Measurements from ENCODE around the gene SURF1. TPM values are rescaled to one million over a fixed set of nuclear protein-coding genes. Genes with fewer than 3 reads are reported as not detected.
A peak's percentile ranks its signal among the peaks of the same experiment; 100 is the strongest.

SURF1 gene
- total and polyA plus RNA-seq, 10 of the 15 experiments (the other 5 are each of a cell fraction or from before 2014, with no cell fraction given): 17.9 to 46.4 (median 29.6) TPM

- RAD21 ChIA-PET (ENCODE audit: unreplicated experiment): interaction anchor here (0.8 kb wide), 1 partner anchor 404 kb away, joined by 3 read pairs; no protein-coding TSS in a partner anchor
- in situ Hi-C loops (cut with MboI): no loop called here
- H3K9ac ChIP-seq (ENCODE audit: control insufficient read depth, insufficient read depth, low read length): no peak overlapping the region
- POLR2A ChIA-PET: no interaction called here
- H3K27me3 ChIP-seq (replicated peaks in 1 of 2; ENCODE audit: control insufficient read depth in 2 of 2, insufficient read depth in 2 of 2, low read length in 1 of 2): no peaks in the 10 kb centered on the region
- intact Hi-C loops (cut with micrococcal nuclease; ENCODE audit: unreplicated experiment): loop anchor here (5.0 kb wide), 1 partner anchor 33 kb away; no protein-coding TSS in a partner anchor
- H3K27ac ChIP-seq (ENCODE audit: control insufficient read depth, insufficient read depth): no peak overlapping the region
- no peak overlapping the region for H3K4me2 ChIP-seq (ENCODE audit: control insufficient read depth, insufficient read depth)
- ATAC-seq (no peak), FAIRE-seq (no peak), DNase-seq (ENCODE audit: low read depth, low spot score) (no peak)
- no peaks in the 10 kb centered on the region for H3K9me3 ChIP-seq (replicated peaks; ENCODE audit: control insufficient read depth, insufficient read depth, low read length)
- H3K4me3 ChIP-seq: no peak overlapping the region
- WGBS (ENCODE audit: insufficient coverage, insufficient replicate concordance, low lambda C conversion rate, missing lambda C conversion rate): 100% methylated on average over 5 of the region's 5 CpGs
- SMC1A ChIA-PET (ENCODE audit: uncharacterized antibody, unreplicated experiment): no interaction called here
- no peak overlapping the region for H2AFZ ChIP-seq (ENCODE audit: control insufficient read depth, low read depth, low read length)
- CTCF ChIA-PET: interaction anchor here (0.8 to 1.1 kb wide), 2 partner anchors 16 to 192 kb away, joined by 3 read pairs; no protein-coding TSS in a partner anchor
- BruUV-seq (replicated peaks): no TSS peak
- peaks cover 18% of the 10 kb centered on the region for H3K79me2 ChIP-seq (ENCODE audit: control insufficient read depth, insufficient read depth, low read length)
- H4K20me1 ChIP-seq (ENCODE audit: control insufficient read depth, insufficient read depth): no peaks in the 10 kb centered on the region
- peaks cover 6 to 18% of the 10 kb centered on the region in 2 experiments for H3K36me3 ChIP-seq (ENCODE audit: control insufficient read depth in 2 of 2, insufficient read depth in 2 of 2, low read length in 1 of 2)
- TF ChIP-seq EED (IDR thresholded peaks at IDR 0.05; ENCODE audit: low read depth) (no peak), IRF4 (IDR thresholded peaks at IDR 0.05; ENCODE audit: low read depth, low read length) (no peak), SRF (IDR thresholded peaks at IDR 0.05; ENCODE audit: low read depth in 2 of 2, low read length in 2 of 2) (no peak)
- peaks cover 15% of the 10 kb centered on the region for H3K4me1 ChIP-seq (ENCODE audit: control insufficient read depth, insufficient read depth, low read length)
Observed at GRCh38 chr9:133339641-133340040, 16.6 kb downstream of the SURF1 start.

- H3K9me3 ChIP-seq (replicated peaks; ENCODE audit: control insufficient read depth, insufficient read depth, low read length): no peaks in the 10 kb centered on the region
- ATAC-seq (peak; percentile 98), FAIRE-seq (peak; percentile 96), DNase-seq (ENCODE audit: low read depth, low spot score) (peak; percentile 69)
- BruUV-seq (replicated peaks): TSS peak; percentile 81
- 5% methylated on average over 64 of the region's 70 CpGs for WGBS (ENCODE audit: insufficient coverage, insufficient replicate concordance, low lambda C conversion rate, missing lambda C conversion rate)
- peaks cover 9% of the 10 kb centered on the region for H3K4me1 ChIP-seq (ENCODE audit: control insufficient read depth, insufficient read depth, low read length)
- H3K79me2 ChIP-seq (ENCODE audit: control insufficient read depth, insufficient read depth, low read length): peaks cover 30% of the 10 kb centered on the region
- ChIA-PET RAD21 (ENCODE audit: unreplicated experiment) (interaction anchor here (0.7 kb wide), 1 partner anchor 148 kb away, joined by 3 read pairs; no protein-coding TSS in a partner anchor), POLR2A (interaction anchor here (1.6 to 2.0 kb wide), 2 partner anchors 12 to 36 kb away, joined by 8 read pairs; partner anchors contain the start of genes MED22 and RPL7A), CTCF (interaction anchor here (1.1 to 1.7 kb wide), 2 partner anchors 68 to 150 kb away, joined by 3 to 4 read pairs; no protein-coding TSS in a partner anchor), SMC1A (ENCODE audit: uncharacterized antibody, unreplicated experiment) (interaction anchor here (1.1 kb wide), 1 partner anchor 101 kb away, joined by 3 read pairs; no protein-coding TSS in a partner anchor)
- peak within 1 kb of the TSS; percentile 84 for H3K9ac ChIP-seq (ENCODE audit: control insufficient read depth, insufficient read depth, low read length)
- peak within 1 kb of the TSS; percentile 98 for H3K4me3 ChIP-seq
- H3K4me2 ChIP-seq (ENCODE audit: control insufficient read depth, insufficient read depth): peak within 1 kb of the TSS; percentile 88
- H3K27ac ChIP-seq (ENCODE audit: control insufficient read depth, insufficient read depth): peak within 1 kb of the TSS; percentile 82
- H2AFZ ChIP-seq (ENCODE audit: control insufficient read depth, low read depth, low read length): peak within 1 kb of the TSS; percentile 87
- peaks cover 14 to 23% of the 10 kb centered on the region in 2 experiments for H3K36me3 ChIP-seq (ENCODE audit: control insufficient read depth in 2 of 2, insufficient read depth in 2 of 2, low read length in 1 of 2)
- in situ Hi-C loops (cut with MboI) (no loop called here), intact Hi-C loops (cut with micrococcal nuclease; ENCODE audit: unreplicated experiment) (loop anchor here (1.0 to 5.0 kb wide), 2 partner anchors 11 to 36 kb away; no protein-coding TSS in a partner anchor)
- H4K20me1 ChIP-seq (ENCODE audit: control insufficient read depth, insufficient read depth): no peaks in the 10 kb centered on the region
- no peaks in the 10 kb centered on the region for H3K27me3 ChIP-seq (replicated peaks in 1 of 2; ENCODE audit: control insufficient read depth in 2 of 2, insufficient read depth in 2 of 2, low read length in 1 of 2)
- peak; percentile 70; the same call in 1 of the 2 replicates for TF ChIP-seq PAX5 (IDR thresholded peaks at IDR 0.05; ENCODE audit: borderline replicate concordance, low read depth, low read length)
- TF ChIP-seq ZBED1 (IDR thresholded peaks at IDR 0.05; ENCODE audit: borderline replicate concordance): 0 out of 2 replicates have a peak, but pooled peaks have one; percentile 25
- TF ChIP-seq PML (IDR thresholded peaks at IDR 0.05; ENCODE audit: low read length): peak; percentile 88; the same call in 1 of the 2 replicates
- peak; percentile 76 for TF ChIP-seq ZNF687 (IDR thresholded peaks at IDR 0.05)
- no peak for TF ChIP-seq IRF5 (IDR thresholded peaks at IDR 0.05; ENCODE audit: borderline replicate concordance)
Observed at GRCh38 chr9:133335924-133336811, 20.1 kb downstream of the SURF1 start, which contains the start of gene SURF6. SURF6 (minus strand) TSS chr9:133336188; CDS start chr9:133336132, 56 bp downstream.
